D721Med (cell line): Measurements from ENCODE around the gene ATP5F1E.

Experiments used
- DNase-seq: peaks from one replicate; pipeline ENCODE4 v3.0.0; 2011; ENCODE audit warnings: low spot score; ENCODE audit not compliant: insufficient read length
- FAIRE-seq: peaks from 2 replicates; lab custom pipeline; 2011; peaks lifted over from hg19 to GRCh38; lab: Jason Lieb, UNC
- TF ChIP-seq, protein P1 (sequence below): IDR thresholded peaks from 2 replicates; pipeline ENCODE4 v1.5.1; 2012; ENCODE audit warnings: mild to moderate bottlenecking, control low read depth; ENCODE audit not compliant: insufficient read depth; ENCODE audit errors: missing control alignments

ATP5F1E gene

GRCh38 chr20:59022754-59023153, 9.4 kb downstream of the ATP5F1E start:
- TF ChIP-seq, protein P1, sequence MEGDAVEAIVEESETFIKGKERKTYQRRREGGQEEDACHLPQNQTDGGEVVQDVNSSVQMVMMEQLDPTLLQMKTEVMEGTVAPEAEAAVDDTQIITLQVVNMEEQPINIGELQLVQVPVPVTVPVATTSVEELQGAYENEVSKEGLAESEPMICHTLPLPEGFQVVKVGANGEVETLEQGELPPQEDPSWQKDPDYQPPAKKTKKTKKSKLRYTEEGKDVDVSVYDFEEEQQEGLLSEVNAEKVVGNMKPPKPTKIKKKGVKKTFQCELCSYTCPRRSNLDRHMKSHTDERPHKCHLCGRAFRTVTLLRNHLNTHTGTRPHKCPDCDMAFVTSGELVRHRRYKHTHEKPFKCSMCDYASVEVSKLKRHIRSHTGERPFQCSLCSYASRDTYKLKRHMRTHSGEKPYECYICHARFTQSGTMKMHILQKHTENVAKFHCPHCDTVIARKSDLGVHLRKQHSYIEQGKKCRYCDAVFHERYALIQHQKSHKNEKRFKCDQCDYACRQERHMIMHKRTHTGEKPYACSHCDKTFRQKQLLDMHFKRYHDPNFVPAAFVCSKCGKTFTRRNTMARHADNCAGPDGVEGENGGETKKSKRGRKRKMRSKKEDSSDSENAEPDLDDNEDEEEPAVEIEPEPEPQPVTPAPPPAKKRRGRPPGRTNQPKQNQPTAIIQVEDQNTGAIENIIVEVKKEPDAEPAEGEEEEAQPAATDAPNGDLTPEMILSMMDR = no peak
- DNase-seq = no peak
- FAIRE-seq = no peak

DNA sequence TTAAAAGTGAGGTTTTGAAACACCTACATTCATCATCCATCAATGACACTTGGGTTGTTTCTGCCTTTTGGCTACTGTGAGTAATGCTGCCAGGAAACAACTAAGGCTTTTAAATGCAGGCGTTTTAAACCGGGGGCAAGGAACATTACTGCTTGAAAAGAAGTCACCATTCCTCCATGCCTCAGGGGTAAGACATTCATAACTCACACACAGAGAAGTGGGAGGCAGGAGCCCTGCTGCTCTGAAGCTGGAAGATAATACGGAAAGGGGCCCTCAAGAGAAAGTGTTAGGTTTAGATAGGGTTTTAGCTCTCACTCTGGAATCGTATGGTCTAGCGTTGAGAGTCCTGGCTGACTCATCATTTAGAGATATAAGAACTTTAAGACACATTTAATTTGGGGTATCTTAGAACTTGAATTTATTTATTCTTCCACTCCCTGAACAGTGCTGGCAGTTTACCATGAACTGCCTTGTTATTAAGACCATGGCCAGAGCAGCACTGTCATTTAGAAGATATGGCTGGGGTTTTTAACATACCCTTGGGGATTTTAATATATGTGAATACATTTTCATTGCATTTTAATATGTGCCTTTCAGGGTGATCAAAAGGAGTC, 11.1 kb downstream of the ATP5F1E start:
- DNase-seq (no peak), FAIRE-seq (no peak)
- TF ChIP-seq, protein P1 = no peak

- no peak for DNase-seq
- FAIRE-seq = no peak
- TF ChIP-seq, protein P1 = no peak
These were observed 12.9 kb downstream of the ATP5F1E start, which contains the start of gene TUBB1 for GRCh38 chr20:59019217-59019616. TUBB1 (plus strand) TSS chr20:59019429; CDS start chr20:59019523, 94 bp downstream.

DNA sequence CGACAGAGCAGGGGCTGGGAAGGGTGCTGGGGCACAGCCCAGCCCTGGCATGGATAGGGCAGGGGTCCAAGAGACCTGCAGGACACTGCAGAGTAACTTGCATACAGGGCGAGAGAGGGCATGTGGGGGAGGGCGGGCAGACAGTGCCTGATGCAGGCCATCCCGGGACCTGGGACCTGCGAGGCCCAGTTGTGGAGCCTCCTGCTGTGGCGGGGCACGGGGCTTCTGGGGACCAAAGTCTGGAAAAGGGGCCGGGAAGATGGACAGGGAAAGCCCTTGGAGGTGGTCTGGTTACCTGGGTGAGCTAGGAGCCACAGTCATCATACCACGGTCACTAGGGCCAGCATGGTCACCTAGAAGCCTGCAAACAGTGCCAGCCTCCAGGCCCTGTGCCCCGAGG, 13.3 kb downstream of the ATP5F1E start:
- no peak for FAIRE-seq
- no peak for DNase-seq
- TF ChIP-seq, protein P1 = no peak

DNA sequence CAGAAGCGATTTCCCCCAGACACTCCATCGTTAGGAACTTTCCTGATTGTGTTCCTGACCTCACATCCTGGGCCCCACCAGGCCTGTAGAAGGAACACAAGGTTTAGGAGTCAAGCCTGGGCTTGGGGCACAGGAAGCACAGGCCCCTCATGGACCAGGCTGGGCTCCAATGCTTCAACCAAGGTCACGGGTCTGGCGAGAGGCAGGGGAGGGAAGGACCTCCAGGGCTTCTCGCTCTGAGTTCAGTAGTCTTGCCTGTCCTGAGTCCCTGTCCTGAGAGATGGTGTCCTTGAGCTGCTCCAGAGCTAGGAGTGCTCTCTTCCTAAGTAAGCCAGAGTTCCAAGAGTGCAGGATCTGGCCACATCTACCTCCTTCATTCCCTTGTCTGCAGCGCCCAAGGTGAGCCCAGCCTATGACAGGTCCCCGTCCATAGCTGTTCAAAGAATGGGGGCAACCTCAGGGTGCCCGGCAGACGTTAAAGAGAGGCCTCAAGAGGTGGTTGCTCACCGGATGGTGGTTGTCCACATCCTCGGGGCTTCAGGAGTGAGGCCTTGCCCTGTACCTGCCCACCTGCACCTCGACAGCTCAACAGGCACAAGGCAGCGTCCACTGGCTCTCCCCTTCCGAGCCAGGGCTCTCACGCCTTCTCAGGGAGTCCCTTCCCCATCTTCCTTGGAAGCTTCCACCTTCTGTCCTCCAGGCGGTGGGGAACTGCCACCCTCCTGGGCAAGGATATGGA, 14.5 kb downstream of the ATP5F1E start:
- no peak for DNase-seq
- TF ChIP-seq, protein P1 = no peak
- no peak for FAIRE-seq

- FAIRE-seq (no peak), DNase-seq (no peak)
- TF ChIP-seq, protein P1 = no peak
These were observed 15.2 kb downstream of the ATP5F1E start for GRCh38 chr20:59016795-59017492.
